A549 (cell line): ENCODE data around the gene GRM4.

Source experiments
- MAFK ChIP-seq: fragments of 450-650 bp; IDR thresholded peaks from 2 replicates; pipeline ENCODE4 v1.6.1; 2014; ENCODE audit not compliant: partially characterized antibody
- TF ChIP-seq, protein P1 (sequence below): fragments of >200 bp; sonication (Bioruptor Twin); formaldehyde crosslinking; IDR thresholded peaks from 3 replicates; pipeline ENCODE4 v1.5.1; 2016
- TF ChIP-seq, protein P2 (sequence below): fragments of 150-350 bp; IDR thresholded peaks from 2 replicates; pipeline ENCODE4 v1.6.1; 2014; ENCODE audit warnings: low read depth, mild to moderate bottlenecking, low read length

DNA sequence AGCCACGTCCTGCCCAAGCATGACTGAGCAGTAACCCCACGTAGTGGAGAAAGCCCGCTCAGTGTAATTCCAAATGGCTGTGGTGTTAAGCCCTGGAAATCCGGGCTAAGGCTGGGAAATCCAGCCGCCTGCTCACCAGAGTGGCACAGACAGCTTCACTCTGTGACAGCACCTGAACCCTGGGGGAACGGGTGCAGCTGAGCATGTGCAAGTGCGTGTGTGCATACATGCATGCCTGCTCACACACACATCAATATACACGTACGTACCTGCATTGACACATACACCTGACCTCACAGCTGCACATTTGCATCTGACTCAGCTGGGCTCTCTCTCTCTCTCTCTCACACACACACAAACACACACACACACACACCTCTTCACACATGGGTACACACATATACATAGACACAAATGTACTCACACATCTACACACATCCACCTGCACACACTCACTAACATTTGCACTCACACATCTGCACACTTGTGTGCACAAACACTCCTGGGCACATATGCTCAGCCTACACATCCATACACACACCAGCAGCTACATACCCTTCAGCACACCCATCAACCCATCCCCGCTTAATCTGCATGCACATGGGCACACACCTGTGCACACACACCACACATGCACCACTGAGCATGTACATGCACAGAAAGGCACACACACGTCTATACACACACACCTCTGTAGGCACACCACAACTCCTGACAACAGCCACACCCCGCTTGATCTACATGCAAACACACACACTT lies 114.1 kb downstream of the GRM4 start:
- TF ChIP-seq, protein P1, sequence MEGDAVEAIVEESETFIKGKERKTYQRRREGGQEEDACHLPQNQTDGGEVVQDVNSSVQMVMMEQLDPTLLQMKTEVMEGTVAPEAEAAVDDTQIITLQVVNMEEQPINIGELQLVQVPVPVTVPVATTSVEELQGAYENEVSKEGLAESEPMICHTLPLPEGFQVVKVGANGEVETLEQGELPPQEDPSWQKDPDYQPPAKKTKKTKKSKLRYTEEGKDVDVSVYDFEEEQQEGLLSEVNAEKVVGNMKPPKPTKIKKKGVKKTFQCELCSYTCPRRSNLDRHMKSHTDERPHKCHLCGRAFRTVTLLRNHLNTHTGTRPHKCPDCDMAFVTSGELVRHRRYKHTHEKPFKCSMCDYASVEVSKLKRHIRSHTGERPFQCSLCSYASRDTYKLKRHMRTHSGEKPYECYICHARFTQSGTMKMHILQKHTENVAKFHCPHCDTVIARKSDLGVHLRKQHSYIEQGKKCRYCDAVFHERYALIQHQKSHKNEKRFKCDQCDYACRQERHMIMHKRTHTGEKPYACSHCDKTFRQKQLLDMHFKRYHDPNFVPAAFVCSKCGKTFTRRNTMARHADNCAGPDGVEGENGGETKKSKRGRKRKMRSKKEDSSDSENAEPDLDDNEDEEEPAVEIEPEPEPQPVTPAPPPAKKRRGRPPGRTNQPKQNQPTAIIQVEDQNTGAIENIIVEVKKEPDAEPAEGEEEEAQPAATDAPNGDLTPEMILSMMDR: no peak
- TF ChIP-seq MAFK: no peak
- TF ChIP-seq, protein P2, sequence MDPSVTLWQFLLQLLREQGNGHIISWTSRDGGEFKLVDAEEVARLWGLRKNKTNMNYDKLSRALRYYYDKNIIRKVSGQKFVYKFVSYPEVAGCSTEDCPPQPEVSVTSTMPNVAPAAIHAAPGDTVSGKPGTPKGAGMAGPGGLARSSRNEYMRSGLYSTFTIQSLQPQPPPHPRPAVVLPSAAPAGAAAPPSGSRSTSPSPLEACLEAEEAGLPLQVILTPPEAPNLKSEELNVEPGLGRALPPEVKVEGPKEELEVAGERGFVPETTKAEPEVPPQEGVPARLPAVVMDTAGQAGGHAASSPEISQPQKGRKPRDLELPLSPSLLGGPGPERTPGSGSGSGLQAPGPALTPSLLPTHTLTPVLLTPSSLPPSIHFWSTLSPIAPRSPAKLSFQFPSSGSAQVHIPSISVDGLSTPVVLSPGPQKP: no peak
